ENCODE measurements around the gene KCNJ18.
"Not testable (repeated sequence)": the region's sequence is repeated elsewhere in the genome, so short reads cannot be mapped to it uniquely, and the experiment has no call there.

DNA sequence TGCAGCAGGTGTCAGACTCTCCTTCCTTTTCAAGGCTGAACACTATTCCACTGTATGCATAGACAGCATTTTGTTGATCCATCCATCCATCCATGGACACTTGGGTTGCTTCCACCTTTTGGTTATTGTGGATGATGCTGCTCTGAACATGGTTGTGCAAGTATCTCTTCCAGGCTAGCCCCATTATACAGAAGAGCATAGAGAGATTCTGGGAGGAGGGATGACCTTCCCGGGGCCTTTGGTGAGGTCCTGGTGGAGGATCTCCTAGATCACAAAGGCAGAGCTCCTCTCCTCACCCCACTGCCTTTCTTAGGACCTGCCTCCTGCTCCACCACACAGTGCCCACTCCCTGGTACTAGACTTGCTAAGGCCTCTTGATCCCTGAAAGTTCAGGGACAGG is 27.2 kb upstream of the KCNJ18 start:
- TF ChIP-seq, protein P1, sequence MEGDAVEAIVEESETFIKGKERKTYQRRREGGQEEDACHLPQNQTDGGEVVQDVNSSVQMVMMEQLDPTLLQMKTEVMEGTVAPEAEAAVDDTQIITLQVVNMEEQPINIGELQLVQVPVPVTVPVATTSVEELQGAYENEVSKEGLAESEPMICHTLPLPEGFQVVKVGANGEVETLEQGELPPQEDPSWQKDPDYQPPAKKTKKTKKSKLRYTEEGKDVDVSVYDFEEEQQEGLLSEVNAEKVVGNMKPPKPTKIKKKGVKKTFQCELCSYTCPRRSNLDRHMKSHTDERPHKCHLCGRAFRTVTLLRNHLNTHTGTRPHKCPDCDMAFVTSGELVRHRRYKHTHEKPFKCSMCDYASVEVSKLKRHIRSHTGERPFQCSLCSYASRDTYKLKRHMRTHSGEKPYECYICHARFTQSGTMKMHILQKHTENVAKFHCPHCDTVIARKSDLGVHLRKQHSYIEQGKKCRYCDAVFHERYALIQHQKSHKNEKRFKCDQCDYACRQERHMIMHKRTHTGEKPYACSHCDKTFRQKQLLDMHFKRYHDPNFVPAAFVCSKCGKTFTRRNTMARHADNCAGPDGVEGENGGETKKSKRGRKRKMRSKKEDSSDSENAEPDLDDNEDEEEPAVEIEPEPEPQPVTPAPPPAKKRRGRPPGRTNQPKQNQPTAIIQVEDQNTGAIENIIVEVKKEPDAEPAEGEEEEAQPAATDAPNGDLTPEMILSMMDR (IDR thresholded peaks at IDR 0.05 in 4 of 5, conservative IDR thresholded peaks at IDR 0.05 in 1 of 5), result not testable (repeated sequence)
- not testable (repeated sequence) for TF ChIP-seq POLR2A (IDR thresholded peaks at IDR 0.05)

Measured in gastrocnemius medialis (tissue), 4 donors.